AG04450 (cell line): ENCODE results near the gene BNIP1. TPM values are rescaled to one million over a fixed set of nuclear protein-coding genes. Genes with fewer than 3 reads are reported as not detected.

Source experiments
- CTCF ChIA-PET: fragments of 300-600, 350-600 bp; formaldehyde crosslinking; extraction: SDS; loops from one replicate; lab custom pipeline; 2022; ENCODE audit warnings: antibody characterized with exemption, inconsistent platforms; lab: Charles Lee
- POLR2A ChIA-PET: fragments of 350-600 bp; formaldehyde crosslinking; extraction: SDS; loops from one replicate; lab custom pipeline; 2021; ENCODE audit warnings: antibody characterized with exemption, inconsistent platforms; lab: Yijun Ruan, JAX
- DNase-seq: peaks from one replicate; pipeline ENCODE4 v3.0.0-alpha.2; 2011; ENCODE audit warnings: low read depth, low spot score
- H3K27ac ChIP-seq: one replicate; pipeline ENCODE4 v1.5.1; 2012; ENCODE audit warnings: low read depth, low read length, control low read depth
- H3K27me3 ChIP-seq: one replicate; pipeline ENCODE4 v1.6.0; 2012; ENCODE audit warnings: low read length; ENCODE audit not compliant: control insufficient read depth, insufficient read depth
- H3K4me3 ChIP-seq: 2 replicates; pipeline ENCODE4 v1.5.1; 2011; ENCODE audit warnings: mild to moderate bottlenecking, low read depth, low read length, control low read depth
- H3K9me3 ChIP-seq: 2 replicates; pipeline ENCODE4 v1.5.1; 2012; ENCODE audit warnings: low read length; ENCODE audit not compliant: control insufficient read depth, insufficient read depth
- polyA plus RNA-seq: library from polyadenylated mRNA; depleted of rRNA; stranded (reverse); fragments of >200 nt; gene quantifications from 2 replicates; pipeline ENCODE4 v1.2.3, GENCODE V29; 2011
- TF ChIP-seq, protein P1 (sequence below): IDR thresholded peaks from 2 replicates; pipeline ENCODE4 v1.5.1; 2011; ENCODE audit warnings: low read depth, low read length, control low read depth, inconsistent platforms

BNIP1 gene
- polyA plus RNA-seq, 1 experiment = 23.5 TPM

- H3K27me3 ChIP-seq = peaks cover 12% of the 10 kb centered on the region
- no peak overlapping the region for H3K4me3 ChIP-seq
- ChIA-PET CTCF (no interaction called here), POLR2A (no interaction called here)
- peaks cover 8% of the 10 kb centered on the region; the same call in 1 of the 2 replicates for H3K9me3 ChIP-seq
- H3K27ac ChIP-seq = no peak overlapping the region
- no peak for DNase-seq
- TF ChIP-seq, protein P1, sequence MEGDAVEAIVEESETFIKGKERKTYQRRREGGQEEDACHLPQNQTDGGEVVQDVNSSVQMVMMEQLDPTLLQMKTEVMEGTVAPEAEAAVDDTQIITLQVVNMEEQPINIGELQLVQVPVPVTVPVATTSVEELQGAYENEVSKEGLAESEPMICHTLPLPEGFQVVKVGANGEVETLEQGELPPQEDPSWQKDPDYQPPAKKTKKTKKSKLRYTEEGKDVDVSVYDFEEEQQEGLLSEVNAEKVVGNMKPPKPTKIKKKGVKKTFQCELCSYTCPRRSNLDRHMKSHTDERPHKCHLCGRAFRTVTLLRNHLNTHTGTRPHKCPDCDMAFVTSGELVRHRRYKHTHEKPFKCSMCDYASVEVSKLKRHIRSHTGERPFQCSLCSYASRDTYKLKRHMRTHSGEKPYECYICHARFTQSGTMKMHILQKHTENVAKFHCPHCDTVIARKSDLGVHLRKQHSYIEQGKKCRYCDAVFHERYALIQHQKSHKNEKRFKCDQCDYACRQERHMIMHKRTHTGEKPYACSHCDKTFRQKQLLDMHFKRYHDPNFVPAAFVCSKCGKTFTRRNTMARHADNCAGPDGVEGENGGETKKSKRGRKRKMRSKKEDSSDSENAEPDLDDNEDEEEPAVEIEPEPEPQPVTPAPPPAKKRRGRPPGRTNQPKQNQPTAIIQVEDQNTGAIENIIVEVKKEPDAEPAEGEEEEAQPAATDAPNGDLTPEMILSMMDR = no peak
Measured at GRCh38 chr5:173175523-173175922, 31.2 kb downstream of the BNIP1 start.

DNA sequence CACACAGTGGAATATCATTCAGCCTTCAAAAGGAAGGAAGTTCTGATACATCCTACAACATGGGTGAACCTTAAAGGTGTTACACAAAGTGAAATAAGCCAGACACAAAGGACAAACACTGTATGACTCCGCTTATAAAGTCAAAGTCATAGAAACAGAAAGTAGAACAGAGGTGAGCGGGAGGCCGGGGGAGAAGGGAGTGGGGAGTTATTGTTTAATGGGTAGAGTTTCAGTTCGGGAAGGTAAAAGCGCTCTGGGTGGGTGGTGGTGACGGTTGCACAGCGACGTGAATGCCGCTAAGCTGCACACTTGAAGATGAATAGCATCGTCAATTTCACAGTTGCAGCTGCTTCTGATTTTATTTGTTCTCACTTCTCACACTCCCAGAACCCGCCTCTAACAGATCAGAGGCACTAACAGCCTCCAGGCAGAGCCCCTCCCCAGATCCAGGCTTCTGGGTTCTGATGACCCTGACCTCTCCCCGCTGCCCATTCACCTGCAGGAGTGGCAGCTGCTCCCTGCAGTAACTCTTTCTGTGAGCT lies 34.1 kb downstream of the BNIP1 start:
- H3K27ac ChIP-seq = no peak overlapping the region
- CTCF ChIA-PET = no interaction called here
- no peak for DNase-seq
- TF ChIP-seq, protein P1 = no peak
- H3K27me3 ChIP-seq = peaks cover 18% of the 10 kb centered on the region
- no peak overlapping the region for H3K4me3 ChIP-seq
- POLR2A ChIA-PET = no interaction called here
- H3K9me3 ChIP-seq = peaks cover 8% of the 10 kb centered on the region; the same call in 1 of the 2 replicates

DNA sequence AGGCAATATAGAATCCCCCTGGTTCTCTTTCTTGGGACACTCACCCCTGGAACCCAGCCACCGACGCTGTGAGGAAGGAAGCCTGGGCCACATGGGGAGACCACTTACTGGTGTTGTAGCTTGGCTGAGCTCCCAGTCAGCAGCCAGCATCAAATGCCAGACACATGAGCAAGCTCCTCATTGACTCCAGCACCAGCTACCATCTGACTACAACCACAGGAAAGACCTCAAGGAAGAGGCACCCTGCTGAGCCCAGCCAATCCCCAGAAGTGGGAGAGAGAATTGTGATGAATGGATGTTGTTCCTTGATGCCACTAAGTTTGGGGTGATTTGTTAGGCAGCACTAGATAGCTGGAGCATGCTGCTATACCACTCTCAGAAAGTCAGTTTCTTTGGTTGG lies 36.0 kb downstream of the BNIP1 start:
- CTCF ChIA-PET = interaction anchor here (0.7 kb wide), 1 partner anchor 8 kb away, joined by 3 read pairs; no protein-coding TSS in a partner anchor
- Histone ChIP-seq H3K9me3 (peaks cover 8% of the 10 kb centered on the region; the same call in 1 of the 2 replicates), H3K27me3 (peaks cover 14% of the 10 kb centered on the region), H3K4me3 (no peak overlapping the region), H3K27ac (no peak overlapping the region)
- POLR2A ChIA-PET = no interaction called here
- DNase-seq = no peak
- TF ChIP-seq, protein P1 = no peak

DNA sequence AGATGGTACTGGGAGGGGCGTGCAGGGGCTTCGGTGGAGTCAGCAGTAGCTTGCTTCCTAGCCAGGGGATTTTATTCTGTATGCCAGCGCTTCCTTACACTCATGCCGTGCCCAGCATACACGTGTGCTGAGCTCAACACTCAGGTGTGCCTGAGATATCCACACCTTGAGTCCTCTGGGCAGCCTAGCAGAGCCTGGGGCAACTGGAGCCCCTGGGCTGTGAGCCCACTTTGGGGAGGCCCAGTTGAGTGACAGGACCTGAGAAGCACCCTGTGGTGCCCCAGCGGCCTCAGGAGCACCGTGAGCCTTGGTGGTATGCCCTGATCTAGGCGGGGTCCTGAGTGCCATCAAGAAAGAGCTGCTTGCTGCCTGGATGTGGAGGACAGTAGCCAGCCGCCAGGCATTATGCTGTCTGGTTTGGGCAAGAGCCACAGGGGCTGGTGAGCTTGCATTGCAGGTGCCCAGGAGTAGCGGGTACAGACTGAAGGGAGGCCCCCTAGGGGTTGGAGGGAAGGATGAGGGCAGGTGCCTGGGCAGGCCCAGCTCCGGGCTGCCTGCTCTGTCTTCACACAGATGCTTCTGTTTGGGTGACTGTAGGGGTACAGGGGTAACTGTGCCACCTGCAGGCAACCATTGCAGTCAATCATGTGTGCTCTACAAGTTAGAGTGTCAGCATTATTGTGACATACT lies 42.9 kb downstream of the BNIP1 start:
- TF ChIP-seq, protein P1 = no peak
- CTCF ChIA-PET = no interaction called here
- POLR2A ChIA-PET = no interaction called here
- Histone ChIP-seq H3K9me3 (no peaks in the 10 kb centered on the region), H3K27ac (no peak overlapping the region), H3K4me3 (no peak overlapping the region), H3K27me3 (peaks cover 16% of the 10 kb centered on the region)
- no peak for DNase-seq

DNA sequence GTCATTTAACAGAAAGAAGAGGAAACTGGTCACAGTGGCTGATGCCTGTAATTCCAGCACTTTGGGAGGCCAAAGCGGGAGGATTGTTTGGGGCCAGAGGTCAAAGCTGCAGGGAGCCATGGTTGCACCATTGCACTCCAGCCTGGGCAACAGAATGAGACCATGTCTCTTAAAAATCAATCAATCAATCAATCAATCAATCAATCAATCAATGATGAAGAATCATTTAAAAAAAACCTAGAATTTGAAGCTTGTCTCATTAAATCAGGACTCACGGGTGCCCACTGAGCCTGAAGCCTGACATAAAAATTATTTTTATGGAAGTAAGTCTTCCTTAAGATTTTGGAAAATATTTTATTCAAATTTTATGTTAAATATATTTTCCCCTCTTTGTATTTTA lies 43.9 kb downstream of the BNIP1 start:
- Histone ChIP-seq H3K9me3 (no peaks in the 10 kb centered on the region), H3K27ac (no peak overlapping the region), H3K4me3 (no peak overlapping the region), H3K27me3 (peaks cover 19% of the 10 kb centered on the region)
- POLR2A ChIA-PET = no interaction called here
- DNase-seq = no peak
- CTCF ChIA-PET = no interaction called here
- TF ChIP-seq, protein P1 = no peak
